GM12874 (cell line): ENCODE data around the gene NME4.

Experiments used
- TF ChIP-seq, protein P1 (sequence below): IDR thresholded peaks from 2 replicates; pipeline ENCODE4 v1.5.1; 2011; ENCODE audit warnings: low read depth, mild to moderate bottlenecking, control low read depth, low read length, moderate library complexity; ENCODE audit not compliant: insufficient read depth

The NME4 gene

DNA sequence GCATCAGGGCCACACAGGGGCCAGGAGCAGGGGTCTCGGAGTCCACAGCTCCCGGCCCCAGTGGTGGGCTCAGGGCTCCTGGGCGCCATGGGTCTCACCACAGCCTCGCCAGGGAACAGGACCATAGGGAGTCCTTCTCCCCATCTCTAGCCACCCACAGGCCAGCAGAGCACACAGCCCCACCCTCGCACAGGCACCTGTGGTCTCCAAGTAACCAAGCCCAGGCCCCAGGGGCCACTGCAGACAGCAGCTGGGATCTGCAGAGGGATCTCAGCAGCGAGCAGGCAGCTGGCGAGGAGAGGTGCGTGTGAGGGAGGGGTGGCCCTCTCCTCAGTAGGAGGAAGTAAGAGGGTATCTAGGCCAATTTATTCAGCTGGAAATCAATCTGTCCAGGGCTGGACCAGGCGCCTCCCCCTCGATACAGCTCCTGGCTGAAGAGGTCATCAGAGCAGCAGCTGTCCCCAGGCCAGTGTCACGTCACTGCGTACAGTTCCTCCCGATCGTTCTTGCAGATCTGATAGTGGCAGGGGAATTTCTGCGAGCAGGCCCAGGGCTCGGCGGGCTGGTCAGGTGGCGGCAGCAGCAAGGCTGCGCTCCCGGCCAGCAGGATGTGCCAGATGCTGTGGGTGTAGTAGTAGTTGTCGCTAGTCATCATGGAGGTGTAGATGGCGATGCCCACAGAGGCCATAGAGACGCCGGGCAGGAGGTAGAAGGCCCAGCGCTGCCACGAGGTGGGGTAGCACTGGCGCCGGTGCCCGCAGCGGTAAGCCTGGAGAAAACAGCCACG lies 25.3 kb upstream of the NME4 start:
- TF ChIP-seq, protein P1, sequence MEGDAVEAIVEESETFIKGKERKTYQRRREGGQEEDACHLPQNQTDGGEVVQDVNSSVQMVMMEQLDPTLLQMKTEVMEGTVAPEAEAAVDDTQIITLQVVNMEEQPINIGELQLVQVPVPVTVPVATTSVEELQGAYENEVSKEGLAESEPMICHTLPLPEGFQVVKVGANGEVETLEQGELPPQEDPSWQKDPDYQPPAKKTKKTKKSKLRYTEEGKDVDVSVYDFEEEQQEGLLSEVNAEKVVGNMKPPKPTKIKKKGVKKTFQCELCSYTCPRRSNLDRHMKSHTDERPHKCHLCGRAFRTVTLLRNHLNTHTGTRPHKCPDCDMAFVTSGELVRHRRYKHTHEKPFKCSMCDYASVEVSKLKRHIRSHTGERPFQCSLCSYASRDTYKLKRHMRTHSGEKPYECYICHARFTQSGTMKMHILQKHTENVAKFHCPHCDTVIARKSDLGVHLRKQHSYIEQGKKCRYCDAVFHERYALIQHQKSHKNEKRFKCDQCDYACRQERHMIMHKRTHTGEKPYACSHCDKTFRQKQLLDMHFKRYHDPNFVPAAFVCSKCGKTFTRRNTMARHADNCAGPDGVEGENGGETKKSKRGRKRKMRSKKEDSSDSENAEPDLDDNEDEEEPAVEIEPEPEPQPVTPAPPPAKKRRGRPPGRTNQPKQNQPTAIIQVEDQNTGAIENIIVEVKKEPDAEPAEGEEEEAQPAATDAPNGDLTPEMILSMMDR, result no peak

DNA sequence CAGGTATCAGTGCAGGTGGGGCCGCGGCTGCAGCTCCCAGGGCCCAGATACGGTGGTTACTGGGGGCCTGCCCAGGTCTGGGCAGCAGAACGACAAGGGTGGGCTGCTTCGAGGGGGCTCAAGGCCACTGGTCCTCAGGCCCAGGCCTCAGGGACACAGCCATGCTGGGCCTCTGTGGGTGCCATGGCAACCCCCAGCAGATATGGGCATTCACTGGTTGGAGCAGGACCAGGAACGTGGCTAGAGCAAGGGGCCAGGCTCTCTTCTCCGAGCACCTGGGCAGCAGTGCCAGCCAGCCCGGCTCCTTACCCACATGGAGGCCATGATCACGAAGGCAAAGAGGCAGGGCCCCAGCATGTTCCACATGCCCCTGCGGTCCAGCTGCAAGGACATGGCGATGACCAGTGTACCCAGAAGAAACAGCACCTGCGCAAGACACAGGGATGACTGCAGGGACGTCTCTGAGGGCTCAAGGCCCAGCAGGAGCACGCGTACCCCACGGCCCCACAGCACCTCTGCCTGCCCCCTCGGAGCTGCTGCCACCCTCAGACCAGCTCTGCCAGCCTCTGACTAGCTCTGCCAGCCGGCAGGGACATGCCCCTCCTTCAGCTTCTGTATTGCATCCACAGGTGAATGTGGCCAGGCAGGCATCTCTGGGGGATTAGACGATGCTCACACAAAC lies 24.6 kb upstream of the NME4 start:
- TF ChIP-seq, protein P1, result no peak

DNA sequence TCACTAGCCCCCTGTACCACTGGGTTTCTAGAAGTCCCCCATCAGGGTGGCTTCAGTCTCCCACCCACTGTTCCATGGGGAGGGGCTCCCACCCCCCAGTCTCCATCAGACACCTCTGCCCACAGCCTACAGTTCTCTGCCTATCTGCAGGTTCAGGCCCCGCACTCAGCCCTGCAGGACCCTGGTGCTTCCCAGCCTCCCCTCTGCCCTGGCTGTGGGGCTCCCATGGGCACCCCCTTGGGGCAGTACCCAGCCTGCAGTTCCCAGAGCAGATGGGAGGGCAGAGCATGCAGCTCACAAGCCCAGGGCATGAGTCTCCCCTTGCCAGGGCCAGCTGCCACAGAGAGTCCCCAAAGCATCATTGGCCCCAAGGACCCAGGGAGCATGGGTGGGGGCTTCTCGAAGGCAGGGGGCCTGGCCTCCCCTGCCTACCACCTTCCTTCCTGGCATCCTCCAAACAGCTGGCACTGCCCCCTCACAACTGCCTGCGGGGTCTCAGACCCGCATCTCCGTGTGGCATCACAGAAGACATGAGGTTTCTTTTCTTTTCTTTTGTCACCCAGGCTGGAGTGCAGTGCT lies 23.9 kb upstream of the NME4 start:
- TF ChIP-seq, protein P1, result no peak

DNA sequence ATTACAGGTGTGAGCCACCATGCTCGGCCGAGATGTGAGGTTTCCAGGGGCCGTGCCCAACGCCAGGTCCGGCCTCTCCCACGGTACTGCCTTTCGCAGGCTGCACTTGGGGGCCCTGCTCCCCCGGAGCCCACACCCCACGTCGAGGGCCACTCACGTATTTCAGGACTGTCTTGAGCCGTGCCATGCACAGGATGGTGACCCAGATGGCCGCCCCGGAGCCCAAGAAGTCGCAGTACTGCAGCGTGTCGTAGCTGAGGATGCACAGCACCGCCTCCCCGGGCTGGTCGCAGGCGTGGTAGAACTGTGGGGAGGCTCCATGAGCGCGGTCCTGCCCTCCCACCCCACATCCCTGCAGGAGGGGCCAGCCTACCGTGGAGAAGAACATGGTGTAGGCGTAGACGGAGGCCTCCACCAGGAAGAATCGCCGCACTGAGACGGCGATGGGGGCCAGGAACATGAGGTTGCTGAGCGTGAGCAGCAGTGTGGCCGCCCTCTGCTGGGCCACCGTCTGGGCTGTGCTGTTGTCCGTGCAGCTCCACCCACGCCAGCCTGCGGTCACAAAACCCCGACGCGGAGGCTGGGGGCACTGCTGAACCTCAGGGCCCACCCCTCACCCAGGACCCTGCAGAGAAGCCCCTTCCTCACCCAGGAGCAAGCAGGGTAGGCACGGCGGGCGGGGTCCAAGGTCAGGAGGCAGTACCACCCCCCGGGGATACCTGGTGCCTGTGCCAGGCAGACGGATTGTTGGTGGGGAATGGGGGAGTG lies 23.0 kb upstream of the NME4 start:
- TF ChIP-seq, protein P1, result no peak

DNA sequence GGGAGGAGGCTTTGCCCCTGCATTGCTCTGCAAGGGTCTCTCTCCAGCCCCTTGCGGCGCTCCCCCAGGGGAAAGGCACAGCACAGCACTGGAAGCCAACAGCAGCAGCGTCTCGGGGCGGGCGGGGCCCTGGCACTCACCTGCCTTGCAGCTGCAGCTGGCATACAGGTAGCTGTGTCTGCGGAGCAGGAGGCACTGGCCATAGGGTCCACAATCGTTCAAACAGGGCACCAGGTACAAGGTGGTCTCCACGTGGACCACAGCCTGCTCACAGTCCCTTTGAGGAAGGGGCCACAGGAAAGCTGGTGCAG lies 22.4 kb upstream of the NME4 start:
- TF ChIP-seq, protein P1, result no peak

DNA sequence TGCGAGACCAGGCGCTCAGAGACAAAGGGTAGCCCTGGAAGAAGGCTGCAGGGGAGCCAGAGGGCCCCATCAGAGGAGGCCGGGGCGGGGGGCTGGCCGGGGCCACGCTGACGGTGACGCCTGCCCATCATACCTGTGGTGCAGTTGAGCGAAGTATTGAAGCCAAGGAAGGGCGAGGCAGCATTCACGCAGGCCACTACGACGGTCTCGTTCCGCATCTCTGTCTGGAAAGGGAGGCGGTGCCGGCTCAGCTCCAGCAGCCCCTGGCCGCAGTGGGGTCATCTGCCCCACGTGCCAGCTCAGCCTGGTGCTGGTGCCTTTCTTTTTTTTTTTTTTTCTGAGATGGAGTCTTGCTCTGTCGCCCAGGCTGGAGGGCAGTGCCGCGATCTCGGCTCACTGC lies 21.8 kb upstream of the NME4 start:
- TF ChIP-seq, protein P1, result no peak
